Common myeloid progenitor, CD34-positive (primary cell): ENCODE data around the gene ZNF100. TPM values are rescaled to one million over a fixed set of nuclear protein-coding genes. Genes with fewer than 3 reads are reported as not detected.
"Not testable (repeated sequence)": the region's sequence is repeated elsewhere in the genome, so short reads cannot be mapped to it uniquely, and the experiment has no call there.

ENCODE experiments used
- CTCF ChIA-PET: fragments of 350-600 bp; sonication (Branson Sonifier 250); formaldehyde crosslinking; loops from one replicate; lab custom pipeline; 2021; ENCODE audit warnings: antibody characterized with exemption; lab: Charles Lee
- POLR2A ChIA-PET: fragments of 350-600 bp; sonication (Branson Sonifier 250); formaldehyde crosslinking; loops from one replicate; lab custom pipeline; 2021; ENCODE audit warnings: antibody characterized with exemption; lab: Charles Lee
- DNase-seq, 3 donors: peaks; one replicate each; pipeline versions ENCODE4 v3.0.0 to v3.0.0-alpha.2; 2013
- H3K27ac ChIP-seq, 2 experiments: 1 replicate in 1 of 2; 2 replicates in 1 of 2; pipeline ENCODE4 v1.7.0; 2013; ENCODE audit warnings: inconsistent platforms in 2 of 2, low read length in 2 of 2, mild to moderate bottlenecking in 2 of 2, low read depth in 1 of 2, moderate library complexity in 1 of 2; ENCODE audit not compliant: severe bottlenecking in 2 of 2, insufficient read depth in 1 of 2, poor library complexity in 1 of 2
- H3K27me3 ChIP-seq, 5 experiments: replicated peaks in 2 of 5; 1 replicate in 3 of 5; 2 replicates in 2 of 5; pipeline versions ENCODE4 v1.6.1 to v1.7.0; 2013; ENCODE audit warnings: low read length in 4 of 5, mild to moderate bottlenecking in 2 of 5, moderate library complexity in 2 of 5, inconsistent platforms in 1 of 5; ENCODE audit not compliant: insufficient read depth in 5 of 5, control insufficient read depth in 4 of 5
- H3K36me3 ChIP-seq, 4 experiments: 1 replicate in 2 of 4; 2 replicates in 2 of 4; pipeline versions ENCODE4 v1.6.1 to v1.7.0; 2013; ENCODE audit warnings: low read length in 3 of 4, control low read depth in 1 of 4, mild to moderate bottlenecking in 1 of 4; ENCODE audit not compliant: control insufficient read depth in 4 of 4, insufficient read depth in 4 of 4
- H3K4me1 ChIP-seq, 4 experiments: 1 replicate in 3 of 4; 2 replicates in 1 of 4; pipeline versions ENCODE4 v1.6.1 to v1.7.1; 2013; ENCODE audit warnings: low read length in 3 of 4, mild to moderate bottlenecking in 3 of 4, control low read depth in 1 of 4, inconsistent platforms in 1 of 4, moderate library complexity in 1 of 4; ENCODE audit not compliant: control insufficient read depth in 4 of 4, insufficient read depth in 4 of 4; ENCODE audit errors: control extremely low read depth in 1 of 4
- H3K4me3 ChIP-seq, 7 experiments: 1 replicate in 4 of 7; 2 replicates in 3 of 7; pipeline versions ENCODE4 v1.5.1 to v1.7.0; 2013; ENCODE audit warnings: mild to moderate bottlenecking in 7 of 7, low read length in 6 of 7, moderate library complexity in 6 of 7, inconsistent platforms in 2 of 7, low read depth in 2 of 7, control low read depth in 1 of 7; ENCODE audit not compliant: insufficient read depth in 4 of 7, control insufficient read depth in 1 of 7; ENCODE audit errors: extremely low read depth in 1 of 7
- H3K9me3 ChIP-seq, 5 experiments: 1 replicate in 4 of 5; 2 replicates in 1 of 5; pipeline versions ENCODE4 v1.6.1 to v1.7.1; 2013; ENCODE audit warnings: low read length in 4 of 5, mild to moderate bottlenecking in 2 of 5, inconsistent platforms in 1 of 5, low read depth in 1 of 5, moderate library complexity in 1 of 5; ENCODE audit not compliant: control insufficient read depth in 4 of 5, insufficient read depth in 2 of 5; ENCODE audit errors: control extremely low read depth in 1 of 5
- WGBS: methylation state at CpG from one replicate; pipeline ENCODE4 v1.1.5; 2013; ENCODE audit not compliant: insufficient coverage; 5-methylcytosine and 5-hydroxymethylcytosine counted together
- polyA plus RNA-seq: library from polyadenylated mRNA; unstranded; fragments of 120-200 nt; gene quantifications from one replicate; pipeline ENCODE4 v1.2.1, GENCODE V29; 2013

Gene ZNF100
- 11.0 TPM for polyA plus RNA-seq

DNA sequence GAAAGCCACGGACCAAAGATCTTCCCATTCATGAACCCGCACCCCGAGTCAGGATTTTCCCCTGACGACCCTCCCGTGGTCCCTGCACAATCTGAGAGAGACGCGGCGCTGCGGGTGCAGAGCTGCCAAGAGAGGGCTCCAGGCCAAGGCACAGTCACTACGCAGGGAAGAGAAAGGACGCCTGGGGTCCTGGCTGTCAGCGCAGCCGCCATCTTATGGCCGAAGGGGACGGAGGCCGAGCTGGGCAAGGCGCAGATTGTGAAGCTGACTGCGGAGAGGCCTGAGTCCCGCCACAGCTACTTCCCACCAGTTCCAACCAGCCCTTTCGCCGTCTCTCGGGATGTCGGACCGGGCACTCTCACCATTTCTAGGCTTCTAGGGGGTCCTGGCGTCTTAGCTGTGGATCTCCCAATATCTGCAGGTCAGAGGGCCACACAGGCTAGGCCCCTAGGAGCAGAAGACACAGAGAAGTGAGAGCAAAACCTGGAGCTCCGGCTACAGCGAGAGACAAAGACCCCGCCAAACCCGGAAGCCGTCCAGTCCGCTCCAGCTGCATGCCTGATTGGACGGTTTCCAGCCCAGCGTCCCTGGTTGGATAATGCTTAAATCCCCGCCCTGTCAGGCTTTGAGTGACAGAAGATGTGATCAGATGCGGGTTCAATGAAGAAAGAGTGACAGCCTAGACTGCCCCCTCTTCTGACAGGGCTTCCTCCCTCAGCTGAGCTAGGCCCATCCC, at the start of gene ZNF100:
ZNF100 (minus strand) TSS at position 515 of the 736 bp plus-strand sequence; CDS start at position 365, 150 bp downstream.
- Histone ChIP-seq H3K4me1 (peaks cover 0 to 15% (median 5%) of the 10 kb centered on the region in 4 experiments), H3K9me3 (peaks cover 0 to 21% (median 10%) of the 10 kb centered on the region in 5 experiments), H3K27me3 (no peaks in the 10 kb centered on the region), H3K36me3 (peaks cover 10 to 34% (median 28%) of the 10 kb centered on the region in 4 experiments), H3K27ac (peak within 1 kb of the TSS; percentile 87 to 93), H3K4me3 (peak within 1 kb of the TSS; percentile 90 to 99 (median 96))
- 0% methylated on average over 25 of the region's 35 CpGs for WGBS
- POLR2A ChIA-PET, result interaction anchor here (0.6 to 1.4 kb wide), 2 partner anchors 69 to 84 kb away, joined by 5 to 12 read pairs; partner anchors contain the start of gene ZNF43
- CTCF ChIA-PET, result interaction anchor here (1.0 to 1.7 kb wide), 5 partner anchors 9 to 84 kb away, joined by 3 to 7 read pairs (median 3); no protein-coding TSS in a partner anchor
- peak; percentile 95 to 98 (median 97) for DNase-seq

DNA sequence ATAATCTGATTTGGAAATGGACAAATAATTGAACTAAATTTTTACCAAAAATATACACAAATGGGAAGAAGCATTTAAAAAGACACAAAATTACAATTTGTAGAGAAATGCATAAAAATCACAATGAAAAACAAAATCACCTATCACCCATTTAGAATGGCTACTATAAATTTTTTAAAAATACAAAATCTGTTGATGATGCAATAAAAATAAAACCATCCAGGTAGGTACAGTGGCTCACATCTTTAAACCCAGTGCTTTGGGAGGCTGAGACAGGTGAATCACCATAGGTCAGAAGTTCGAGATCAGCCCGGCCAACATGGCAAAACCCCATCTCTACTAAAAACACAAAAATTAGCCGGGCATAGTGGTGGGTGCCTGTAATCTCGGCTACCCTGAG, 45.1 kb upstream of the ZNF100 start:
- POLR2A ChIA-PET, result no interaction called here
- 92% methylated on average over 4 of the region's 4 CpGs for WGBS

DNA sequence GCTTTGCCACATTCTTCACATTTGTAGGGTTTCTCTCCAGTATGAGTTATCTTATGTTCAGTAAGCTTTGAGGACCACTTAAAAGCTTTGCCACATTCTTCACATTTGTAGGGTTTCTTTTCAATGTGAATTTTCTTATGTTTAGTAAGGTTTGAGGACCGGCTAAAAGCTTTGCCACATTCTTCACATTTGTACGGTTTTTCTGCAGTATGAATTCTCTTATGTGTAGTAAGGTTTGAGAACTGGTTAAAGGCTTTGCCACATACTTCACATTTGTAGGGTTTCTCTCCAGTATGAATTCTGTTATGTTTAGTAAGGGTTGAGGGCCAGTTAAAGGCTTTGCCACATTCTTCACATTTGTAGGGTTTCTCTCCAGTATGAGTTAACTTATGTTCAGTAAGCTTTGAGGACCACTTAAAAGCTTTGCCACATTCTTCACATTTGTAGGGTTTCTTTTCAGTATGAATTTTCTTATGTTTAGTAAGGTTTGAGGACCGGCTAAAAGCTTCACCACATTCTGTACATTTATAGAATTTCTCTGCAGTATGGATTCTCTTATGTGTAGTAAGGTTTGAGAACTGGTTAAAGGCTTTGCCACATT, 41.1 kb upstream of the ZNF100 start:
- H3K27me3 ChIP-seq, POLR2A ChIA-PET, H3K4me1 ChIP-seq, DNase-seq, H3K4me3 ChIP-seq, H3K27ac ChIP-seq: not testable (repeated sequence)
- CTCF ChIA-PET, result interaction anchor here (1.5 kb wide), 1 partner anchor 21 kb away, joined by 3 read pairs; no protein-coding TSS in a partner anchor
- H3K36me3 ChIP-seq, result peaks cover 26 to 57% (median 38%) of the 10 kb centered on the region in 4 experiments
- peaks cover 28 to 79% (median 42%) of the 10 kb centered on the region in 5 experiments for H3K9me3 ChIP-seq
- 100% methylated on average over 2 of the region's 3 CpGs for WGBS

More for the DNA sequence above, 45.1 kb upstream of the ZNF100 start:
- Histone ChIP-seq H3K27ac (no peak overlapping the region), H3K4me1 (no peaks in the 10 kb centered on the region), H3K9me3 (peaks cover 29 to 94% (median 66%) of the 10 kb centered on the region in 5 experiments), H3K36me3 (peaks cover 55 to 96% (median 65%) of the 10 kb centered on the region in 4 experiments), H3K4me3 (no peak overlapping the region), H3K27me3 (no peaks in the 10 kb centered on the region)
- CTCF ChIA-PET, result no interaction called here
- DNase-seq, result no peak

DNA sequence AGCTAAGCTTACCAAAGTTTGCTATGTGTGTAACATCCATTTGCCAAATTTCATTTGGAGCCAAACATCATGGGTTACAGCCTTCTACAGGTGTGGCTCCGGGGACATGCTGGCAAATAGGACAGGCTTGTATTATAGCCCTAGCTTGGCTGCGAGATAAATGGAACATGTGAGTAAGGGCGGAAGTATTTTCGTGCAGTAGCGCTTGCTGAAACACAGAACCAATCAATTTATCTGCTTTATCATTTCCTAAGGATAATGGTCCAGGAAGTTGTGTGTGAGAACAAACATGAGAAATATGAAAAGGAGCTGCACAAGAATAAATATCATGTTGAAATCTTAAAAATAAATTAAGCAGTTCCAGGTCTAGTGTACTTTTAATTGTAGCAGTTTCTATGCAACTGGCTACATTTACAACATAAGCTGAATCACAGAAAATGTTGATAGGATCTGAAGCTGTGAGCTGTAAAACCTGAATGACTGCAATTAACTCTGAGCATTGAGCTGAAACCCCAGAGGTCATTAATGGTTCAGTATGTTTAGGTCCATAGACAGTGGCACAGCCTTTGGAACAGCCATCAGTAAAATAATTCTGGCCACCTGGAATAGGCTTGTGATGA, 22.2 kb upstream of the ZNF100 start:
- ChIA-PET CTCF (no interaction called here), POLR2A (no interaction called here)
- Histone ChIP-seq H3K27ac (no peak overlapping the region), H3K4me3 (no peak overlapping the region), H3K4me1 (no peaks in the 10 kb centered on the region), H3K9me3 (peaks cover 0 to 22% (median 16%) of the 10 kb centered on the region in 5 experiments), H3K36me3 (no peaks in the 10 kb centered on the region), H3K27me3 (no peaks in the 10 kb centered on the region)
- 90% methylated on average over 4 of the region's 5 CpGs for WGBS
- no peak for DNase-seq

DNA sequence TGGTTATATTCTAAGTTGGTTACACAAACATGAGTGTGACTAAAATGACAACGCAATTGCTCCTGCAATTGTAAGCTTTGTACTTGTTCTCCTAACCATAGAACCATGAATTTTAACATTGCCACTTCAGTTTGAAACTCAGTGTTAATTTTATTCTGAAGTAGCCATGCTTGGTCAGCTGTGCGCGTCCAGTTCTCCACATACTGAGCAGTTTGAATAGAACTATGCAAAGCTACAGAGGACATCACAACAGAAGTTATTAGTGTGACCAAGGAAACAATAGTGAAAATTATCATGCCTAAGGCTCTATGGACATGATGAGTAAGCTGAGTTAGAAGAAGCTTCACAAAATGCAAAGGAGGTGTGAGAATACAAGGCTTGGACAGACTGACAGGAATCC, 19.6 kb upstream of the ZNF100 start:
- H3K4me3 ChIP-seq, result no peak overlapping the region
- no peak overlapping the region for H3K27ac ChIP-seq
- no peaks in the 10 kb centered on the region for H3K36me3 ChIP-seq
- peaks cover 0 to 16% (median 7%) of the 10 kb centered on the region in 5 experiments for H3K9me3 ChIP-seq
- WGBS, result 100% methylated on average over 3 of the region's 3 CpGs
- H3K27me3 ChIP-seq, result no peaks in the 10 kb centered on the region
- H3K4me1 ChIP-seq, result no peaks in the 10 kb centered on the region
- POLR2A ChIA-PET, result no interaction called here
- CTCF ChIA-PET, result interaction anchor here (0.6 kb wide), 1 partner anchor 773 kb away, joined by 3 read pairs; no protein-coding TSS in a partner anchor
- DNase-seq, result no peak

GRCh38 chr19:21775792-21776191, 8.4 kb upstream of the ZNF100 start:
- H3K27me3 ChIP-seq, H3K4me1 ChIP-seq, H3K4me3 ChIP-seq, POLR2A ChIA-PET, CTCF ChIA-PET, H3K27ac ChIP-seq, DNase-seq, H3K9me3 ChIP-seq, H3K36me3 ChIP-seq: not testable (repeated sequence)
- WGBS, result no CpG with 5 or more reads among the region's 30 CpGs
